Esophagus squamous epithelium (tissue), 5 donors: ENCODE measurements around the gene POC1B. TPM values are rescaled to one million over a fixed set of nuclear protein-coding genes. Genes with fewer than 3 reads are reported as not detected.

Experiments
- DNase-seq: peaks from one replicate; lab custom pipeline; 2025; lab: John Stamatoyannopoulos, UW
- H3K27ac ChIP-seq, 4 donors: fragments of 200-600 bp; sonication (generic); one replicate each; pipeline ENCODE4 v1.5.1; 2016 to 2019; ENCODE audit warnings: mild to moderate bottlenecking in 1 of 4
- H3K27me3 ChIP-seq, 4 donors: fragments of 200-600 bp; sonication (generic); 1 replicate in 3 of 4; 2 replicates in 1 of 4; pipeline versions ENCODE4 v1.5.1 to v1.6.0; 2017 to 2021; ENCODE audit warnings: antibody characterized with exemption in 1 of 4
- H3K36me3 ChIP-seq, 3 donors: fragments of 200-600 bp; sonication (generic); one replicate each; pipeline ENCODE4 v1.5.1; 2016 to 2019
- H3K4me1 ChIP-seq, 3 donors: fragments of 200-600 bp; sonication (generic); one replicate each; pipeline ENCODE4 v1.5.1; 2017 to 2019
- H3K4me3 ChIP-seq, 4 donors: fragments of 200-600 bp; sonication (generic); 1 replicate in 3 of 4; 2 replicates in 1 of 4; pipeline ENCODE4 v1.5.1; 2016 to 2019; ENCODE audit warnings: mild to moderate bottlenecking in 2 of 4, moderate library complexity in 1 of 4
- H3K9me3 ChIP-seq, 3 donors: fragments of 200-600 bp; sonication (generic); one replicate each; pipeline ENCODE4 v1.5.1; 2016 to 2019
- CTCF ChIP-seq, 6 experiments: fragments of 450-650 bp in 4 of 6; fragments of 200-600 bp in 2 of 6; sonication (generic) in 2 of 6; IDR thresholded peaks; one replicate each; pipeline ENCODE4 v1.5.1; 2016 to 2019; ENCODE audit warnings: antibody characterized with exemption in 6 of 6, mild to moderate bottlenecking in 4 of 6, moderate library complexity in 4 of 6
- POLR2A ChIP-seq, 4 donors: fragments of 450-650 bp; IDR thresholded peaks; one replicate each; pipeline ENCODE4 v1.6.1; 2017; ENCODE audit warnings: antibody characterized with exemption in 4 of 4, mild to moderate bottlenecking in 4 of 4, moderate library complexity in 3 of 4
- WGBS, 2 donors: methylation state at CpG; one replicate each; pipeline ENCODE4 v1.1.5; 2018; 5-methylcytosine and 5-hydroxymethylcytosine counted together
- intact Hi-C: fragments of 100-400 bp; cut with DNase I; formaldehyde crosslinking; loops from one replicate; pipeline ENCODE4 v1.15.0; 2022
- total RNA-seq, 4 donors: library from RNA; depleted of rRNA; stranded (reverse); fragments of >200 nt; gene quantifications; one replicate each; pipeline ENCODE4 v1.1.0, GENCODE V29; 2016
- donor health status: DM: yes; HTN: yes; CAD: no.

Gene POC1B
- total RNA-seq, 4 donors from 2014 or later, result 12.9 to 21.4 (median 15.3) TPM

GRCh38 chr12:89439941-89440340 lies 85.9 kb downstream of the POC1B start:
- intact Hi-C loops, result no loop called here
- TF ChIP-seq POLR2A (IDR thresholded peaks at IDR 0.05) (no peak), CTCF (IDR thresholded peaks at IDR 0.05) (no peak)
- Histone ChIP-seq H3K4me3 (no peak overlapping the region), H3K4me1 (no peaks in the 10 kb centered on the region), H3K9me3 (no peaks in the 10 kb centered on the region), H3K27ac (no peak overlapping the region), H3K27me3 (no peaks in the 10 kb centered on the region), H3K36me3 (no peaks in the 10 kb centered on the region)
- DNase-seq, result no peak
- WGBS, 2 donors, result 77 to 82% methylated on average over 4 of the region's 4 CpGs

- TF ChIP-seq CTCF (IDR thresholded peaks at IDR 0.05) (no peak), POLR2A (IDR thresholded peaks at IDR 0.05) (no peak)
- no peaks in the 10 kb centered on the region for H3K36me3 ChIP-seq
- no peak overlapping the region for H3K27ac ChIP-seq
- no peaks in the 10 kb centered on the region for H3K9me3 ChIP-seq
- no peaks in the 10 kb centered on the region for H3K4me1 ChIP-seq
- 83 to 98% methylated on average over 4 of the region's 4 CpGs for WGBS, 2 donors
- DNase-seq, result no peak
- H3K27me3 ChIP-seq, result no peaks in the 10 kb centered on the region
- intact Hi-C loops, result no loop called here
- no peak overlapping the region for H3K4me3 ChIP-seq
Observed at GRCh38 chr12:89437231-89437630, 88.6 kb downstream of the POC1B start.

GRCh38 chr12:89436062-89436461 lies 89.8 kb downstream of the POC1B start:
- Histone ChIP-seq H3K4me3 (no peak overlapping the region), H3K9me3 (no peaks in the 10 kb centered on the region), H3K4me1 (no peaks in the 10 kb centered on the region), H3K27ac (no peak overlapping the region), H3K36me3 (no peaks in the 10 kb centered on the region), H3K27me3 (no peaks in the 10 kb centered on the region)
- 78 to 84% methylated on average over 6 of the region's 6 CpGs for WGBS, 2 donors
- no peak for DNase-seq
- intact Hi-C loops, result no loop called here
- TF ChIP-seq POLR2A (IDR thresholded peaks at IDR 0.05), result no peak

GRCh38 chr12:89433634-89434033 lies 92.2 kb downstream of the POC1B start:
- Histone ChIP-seq H3K4me3 (no peak overlapping the region), H3K27ac (no peak overlapping the region), H3K4me1 (no peaks in the 10 kb centered on the region), H3K27me3 (no peaks in the 10 kb centered on the region), H3K9me3 (no peaks in the 10 kb centered on the region), H3K36me3 (no peaks in the 10 kb centered on the region)
- 61 to 65% methylated on average over 4 of the region's 4 CpGs for WGBS, 2 donors
- TF ChIP-seq CTCF (IDR thresholded peaks at IDR 0.05) (no peak), POLR2A (IDR thresholded peaks at IDR 0.05) (no peak)
- intact Hi-C loops, result no loop called here
- DNase-seq, result no peak

GRCh38 chr12:89432396-89432795 lies 93.5 kb downstream of the POC1B start:
- no peak for DNase-seq

More at GRCh38 chr12:89432396-89432795, 93.5 kb downstream of the POC1B start:
- Histone ChIP-seq H3K4me3 (no peak overlapping the region), H3K4me1 (no peaks in the 10 kb centered on the region), H3K9me3 (no peaks in the 10 kb centered on the region), H3K27me3 (no peaks in the 10 kb centered on the region), H3K36me3 (no peaks in the 10 kb centered on the region), H3K27ac (no peak overlapping the region)
- 87 to 94% methylated on average over 1 of the region's 1 CpG for WGBS, 2 donors
- TF ChIP-seq CTCF (IDR thresholded peaks at IDR 0.05) (no peak), POLR2A (IDR thresholded peaks at IDR 0.05) (no peak)
- intact Hi-C loops, result no loop called here
